Calu3 (cell line): ENCODE results near the gene SDC3. TPM values are rescaled to one million over a fixed set of nuclear protein-coding genes. Genes with fewer than 3 reads are reported as not detected.

Source experiments
- BruUV-seq: library from RNA; stranded (reverse); fragments of 400-500 nt; replicated peaks from 2 replicates; lab custom pipeline; 2021; lab: Mats Ljungman, UMichigan
- CTCF ChIA-PET: fragments of 300-600 bp; sonication (Branson Sonifier 250); formaldehyde crosslinking; loops from one replicate; lab custom pipeline; 2022; ENCODE audit warnings: antibody characterized with exemption; lab: Charles Lee
- DNase-seq: peaks from one replicate; pipeline ENCODE4 v3.0.0; 2022
- H3K27ac Mint-ChIP-seq: one replicate; pipeline ENCODE4 v1.8.0; 2022; ENCODE audit warnings: mixed read lengths; ENCODE audit not compliant: unreplicated experiment
- H3K27me3 Mint-ChIP-seq: one replicate; pipeline ENCODE4 v1.8.0; 2022; ENCODE audit warnings: mixed read lengths; ENCODE audit not compliant: unreplicated experiment
- H3K36me3 Mint-ChIP-seq: one replicate; pipeline ENCODE4 v1.8.0; 2022; ENCODE audit warnings: mild to moderate bottlenecking, moderate library complexity, mixed read lengths; ENCODE audit not compliant: insufficient read depth, unreplicated experiment
- H3K4me1 Mint-ChIP-seq: one replicate; pipeline ENCODE4 v1.8.0; 2022; ENCODE audit warnings: mild to moderate bottlenecking, low read depth, mixed read lengths; ENCODE audit not compliant: unreplicated experiment
- H3K4me3 Mint-ChIP-seq: one replicate; pipeline ENCODE4 v1.8.0; 2022; ENCODE audit warnings: mild to moderate bottlenecking, low read depth, moderate library complexity, mixed read lengths; ENCODE audit not compliant: unreplicated experiment
- H3K9me3 Mint-ChIP-seq: one replicate; pipeline ENCODE4 v1.8.0; 2022; ENCODE audit warnings: low read depth, mixed read lengths; ENCODE audit not compliant: unreplicated experiment
- CTCF ChIP-seq: fragments of 200-600 bp; IDR thresholded peaks from one replicate; pipeline ENCODE4 v1.8.0; 2022; ENCODE audit warnings: antibody characterized with exemption; ENCODE audit not compliant: unreplicated experiment
- intact Hi-C: fragments of 100-400 bp; cut with micrococcal nuclease; formaldehyde crosslinking; loops from one replicate; pipeline ENCODE4 v1.10.0; 2022; ENCODE audit not compliant: unreplicated experiment
- total RNA-seq: library from RNA; stranded (reverse); gene quantifications from 2 replicates; pipeline ENCODE4 v1.2.3, GENCODE V29; 2022

SDC3 gene
- total RNA-seq, 1 experiment from 2014 or later, result 15.0 TPM

- Mint-ChIP-seq H3K9me3 (no peaks in the 10 kb centered on the region), H3K27me3 (peaks cover 8% of the 10 kb centered on the region), H3K4me1 (peaks cover 33% of the 10 kb centered on the region), H3K4me3 (no peak overlapping the region), H3K36me3 (peaks cover 14% of the 10 kb centered on the region), H3K27ac (no peak overlapping the region)
- CTCF ChIA-PET, result interaction anchor here (1.3 kb wide), 1 partner anchor 22 kb away, joined by 3 read pairs; no protein-coding TSS in a partner anchor
- BruUV-seq, result no TSS peak
- intact Hi-C loops, result no loop called here
- TF ChIP-seq CTCF, result no peak
- DNase-seq, result no peak
Observed at GRCh38 chr1:30820299-30820698, 88.3 kb downstream of the SDC3 start.

Other genes starting within 250 kb of the SDC3 start
- gene MATN1, start 185.2 kb downstream of the SDC3 start, total RNA-seq, result not detected in 2 replicates
- gene LAPTM5, start 151.0 kb downstream of the SDC3 start, total RNA-seq, result not detected in 2 replicates
- 161 and 163 TPM in 2 replicates for gene PUM1, start 157.0 kb upstream of the SDC3 start, total RNA-seq